ENCODE data around the gene ABCA3.

The ABCA3 gene

GRCh38 chr16:2232094-2232990 is 108.2 kb downstream of the ABCA3 start:
- DNase-seq: no peak

GRCh38 chr16:2231016-2231931 is 109.3 kb downstream of the ABCA3 start:
- no peak for DNase-seq

- DNase-seq: no peak
Observed at GRCh38 chr16:2230376-2230775, 110.2 kb downstream of the ABCA3 start.

GRCh38 chr16:2229632-2230250 is 110.8 kb downstream of the ABCA3 start:
- DNase-seq: no peak

- DNase-seq: no peak
Observed at GRCh38 chr16:2229091-2229490, 111.4 kb downstream of the ABCA3 start.

GRCh38 chr16:2228161-2228824 is 112.2 kb downstream of the ABCA3 start:
- DNase-seq: no peak

GRCh38 chr16:2226918-2227317 is 113.6 kb downstream of the ABCA3 start:
- DNase-seq: no peak

- no peak for DNase-seq
Observed at GRCh38 chr16:2226245-2226793, 114.2 kb downstream of the ABCA3 start.
